Measurements from ENCODE around the gene ATR. TPM values are rescaled to one million over a fixed set of nuclear protein-coding genes. Genes with fewer than 3 reads are reported as not detected.

The ATR gene
- total RNA-seq, 1 donor from 2014 or later = 26.9 TPM

DNA sequence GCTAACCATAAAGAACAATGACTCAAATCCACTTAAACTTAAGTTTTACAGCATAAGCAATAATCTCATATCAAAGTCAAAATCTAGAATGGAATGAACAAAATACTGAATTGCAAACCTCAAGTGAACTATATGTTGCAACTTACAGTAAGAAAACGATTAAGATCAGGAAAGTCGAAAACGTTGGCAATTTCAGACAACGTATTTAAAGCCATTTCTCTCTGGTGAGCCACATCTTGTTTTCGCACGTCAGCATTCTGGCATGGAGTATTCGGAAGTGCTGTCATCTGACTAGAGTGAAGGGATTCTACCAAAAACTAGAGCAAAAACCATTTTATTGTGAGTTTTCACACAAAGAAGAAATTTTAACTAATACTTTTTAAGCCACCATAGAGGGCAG is 28.5 kb downstream of the ATR start:
- no peak overlapping the region for H3K4me3 ChIP-seq (ENCODE audit: insufficient read depth, low read depth, low read length)
- H3K36me3 ChIP-seq (ENCODE audit: insufficient read depth, low read length) = peaks cover 39% of the 10 kb centered on the region
- no peak for DNase-seq (ENCODE audit: low read depth)
- H3K4me1 Mint-ChIP-seq (ENCODE audit: low read depth, unreplicated experiment) = no peaks in the 10 kb centered on the region
- H3K9ac ChIP-seq (ENCODE audit: low read length) = no peak overlapping the region
- peaks cover 5% of the 10 kb centered on the region for H3K9me3 Mint-ChIP-seq (ENCODE audit: unreplicated experiment)
- no peaks in the 10 kb centered on the region for H3K27me3 Mint-ChIP-seq (ENCODE audit: low read depth, unreplicated experiment)
- no peak overlapping the region for H2AFZ ChIP-seq (ENCODE audit: low read depth, low read length)
- no peak for TF ChIP-seq CTCF (IDR thresholded peaks at IDR 0.05; ENCODE audit: insufficient read depth, low read depth, low read length)
- no peak for TF ChIP-seq EZH2 (IDR thresholded peaks at IDR 0.05; ENCODE audit: insufficient read depth, low read length)
- no peaks in the 10 kb centered on the region for H3K79me2 ChIP-seq (ENCODE audit: insufficient read depth, low read length)
- no peaks in the 10 kb centered on the region for H3K4me1 ChIP-seq (ENCODE audit: insufficient read depth, low read length)
- no peak overlapping the region for H3K4me3 Mint-ChIP-seq (ENCODE audit: unreplicated experiment)
- no peak overlapping the region for H3K27ac Mint-ChIP-seq (ENCODE audit: unreplicated experiment)
- H3K4me2 ChIP-seq (ENCODE audit: low read length) = no peak overlapping the region
- H3K27me3 ChIP-seq (ENCODE audit: insufficient read depth, low read length) = no peaks in the 10 kb centered on the region
- peaks cover 22% of the 10 kb centered on the region for H3K36me3 Mint-ChIP-seq (ENCODE audit: low read depth, unreplicated experiment)
- no peaks in the 10 kb centered on the region for H3K9me3 ChIP-seq (ENCODE audit: insufficient read depth, low read depth, low read length)
- no peak for FAIRE-seq
- H4K20me1 ChIP-seq (ENCODE audit: insufficient read depth, low read length) = no peaks in the 10 kb centered on the region
- no peak overlapping the region for H3K27ac ChIP-seq (ENCODE audit: low read depth, low read length)

GRCh38 chr3:142543307-142543706 is 35.2 kb downstream of the ATR start:
- Histone ChIP-seq H3K79me2 (ENCODE audit: insufficient read depth, low read length) (no peaks in the 10 kb centered on the region), H3K4me3 (ENCODE audit: insufficient read depth, low read depth, low read length) (no peak overlapping the region), H3K36me3 (ENCODE audit: insufficient read depth, low read length) (peaks cover 18% of the 10 kb centered on the region), H4K20me1 (ENCODE audit: insufficient read depth, low read length) (no peaks in the 10 kb centered on the region), H3K27ac (ENCODE audit: low read depth, low read length) (no peak overlapping the region), H3K4me2 (ENCODE audit: low read length) (no peak overlapping the region), H3K27me3 (ENCODE audit: insufficient read depth, low read length) (no peaks in the 10 kb centered on the region), H2AFZ (ENCODE audit: low read depth, low read length) (no peak overlapping the region), H3K9ac (ENCODE audit: low read length) (no peak overlapping the region), H3K4me1 (ENCODE audit: insufficient read depth, low read length) (no peaks in the 10 kb centered on the region), H3K9me3 (ENCODE audit: insufficient read depth, low read depth, low read length) (no peaks in the 10 kb centered on the region)
- Mint-ChIP-seq H3K27me3 (ENCODE audit: low read depth, unreplicated experiment) (no peaks in the 10 kb centered on the region), H3K4me3 (ENCODE audit: unreplicated experiment) (no peak overlapping the region), H3K4me1 (ENCODE audit: low read depth, unreplicated experiment) (no peaks in the 10 kb centered on the region), H3K36me3 (ENCODE audit: low read depth, unreplicated experiment) (peaks cover 4% of the 10 kb centered on the region), H3K9me3 (ENCODE audit: unreplicated experiment) (no peaks in the 10 kb centered on the region), H3K27ac (ENCODE audit: unreplicated experiment) (no peak overlapping the region)
- FAIRE-seq = no peak
- DNase-seq (ENCODE audit: low read depth) = no peak
- no peak for TF ChIP-seq CTCF (IDR thresholded peaks at IDR 0.05; ENCODE audit: insufficient read depth, low read depth, low read length)
- no peak for TF ChIP-seq EZH2 (IDR thresholded peaks at IDR 0.05; ENCODE audit: insufficient read depth, low read length)

- Mint-ChIP-seq H3K27me3 (ENCODE audit: low read depth, unreplicated experiment) (no peaks in the 10 kb centered on the region), H3K27ac (ENCODE audit: unreplicated experiment) (no peak overlapping the region), H3K36me3 (ENCODE audit: low read depth, unreplicated experiment) (peaks cover 4% of the 10 kb centered on the region), H3K4me1 (ENCODE audit: low read depth, unreplicated experiment) (no peaks in the 10 kb centered on the region), H3K4me3 (ENCODE audit: unreplicated experiment) (no peak overlapping the region), H3K9me3 (ENCODE audit: unreplicated experiment) (no peaks in the 10 kb centered on the region)
- Histone ChIP-seq H4K20me1 (ENCODE audit: insufficient read depth, low read length) (no peaks in the 10 kb centered on the region), H3K36me3 (ENCODE audit: insufficient read depth, low read length) (peaks cover 17% of the 10 kb centered on the region), H3K4me2 (ENCODE audit: low read length) (no peak overlapping the region), H3K4me3 (ENCODE audit: insufficient read depth, low read depth, low read length) (no peak overlapping the region), H2AFZ (ENCODE audit: low read depth, low read length) (no peak overlapping the region), H3K4me1 (ENCODE audit: insufficient read depth, low read length) (no peaks in the 10 kb centered on the region), H3K9me3 (ENCODE audit: insufficient read depth, low read depth, low read length) (no peaks in the 10 kb centered on the region), H3K27ac (ENCODE audit: low read depth, low read length) (no peak overlapping the region), H3K27me3 (ENCODE audit: insufficient read depth, low read length) (no peaks in the 10 kb centered on the region), H3K9ac (ENCODE audit: low read length) (no peak overlapping the region), H3K79me2 (ENCODE audit: insufficient read depth, low read length) (no peaks in the 10 kb centered on the region)
- DNase-seq (ENCODE audit: low read depth) (no peak), FAIRE-seq (no peak)
- TF ChIP-seq EZH2 (IDR thresholded peaks at IDR 0.05; ENCODE audit: insufficient read depth, low read length) = no peak
- no peak for TF ChIP-seq CTCF (IDR thresholded peaks at IDR 0.05; ENCODE audit: insufficient read depth, low read depth, low read length)
These were observed 36.5 kb downstream of the ATR start for GRCh38 chr3:142542054-142542453.

Data from astrocyte (in vitro differentiated cells and primary cell).